Esophagus muscularis mucosa (tissue), 4 donors: Measurements from ENCODE around the gene CALD1. TPM values are rescaled to one million over a fixed set of nuclear protein-coding genes. Genes with fewer than 3 reads are reported as not detected.
A peak's percentile ranks its signal among the peaks of the same experiment; 100 is the strongest.

Experiments
- DNase-seq: peaks from one replicate; pipeline ENCODE4 v3.0.0-alpha.2; 2017; ENCODE audit errors: extremely low spot score
- H3K27ac ChIP-seq, 4 donors: fragments of 200-600 bp; sonication (generic); replicated peaks in 1 of 4; 1 replicate in 3 of 4; 2 replicates in 1 of 4; pipeline ENCODE4 v1.5.1; 2016 to 2019; ENCODE audit warnings: mild to moderate bottlenecking in 1 of 4
- H3K27me3 ChIP-seq, 4 donors: fragments of 200-600 bp; sonication (generic); one replicate each; pipeline versions ENCODE4 v1.5.1 to v1.6.0; 2016 to 2019
- H3K36me3 ChIP-seq, 4 donors: fragments of 200-600 bp; sonication (generic); one replicate each; pipeline ENCODE4 v1.5.1; 2016 to 2019
- H3K4me1 ChIP-seq, 4 donors: fragments of 200-600 bp; sonication (generic); one replicate each; pipeline ENCODE4 v1.5.1; 2016 to 2019
- H3K4me3 ChIP-seq, 4 donors: fragments of 200-600 bp; sonication (generic); 1 replicate in 2 of 4; 2 replicates in 2 of 4; pipeline ENCODE4 v1.5.1; 2016 to 2019; ENCODE audit warnings: mild to moderate bottlenecking in 4 of 4, moderate library complexity in 1 of 4
- H3K9me3 ChIP-seq, 4 donors: fragments of 200-600 bp; sonication (generic); 1 replicate in 3 of 4; 2 replicates in 1 of 4; pipeline ENCODE4 v1.5.1; 2016 to 2019
- CTCF ChIP-seq, 3 experiments: fragments of 200-600 bp in 2 of 3; fragments of 450-650 bp in 1 of 3; sonication (generic) in 2 of 3; IDR thresholded peaks; one replicate each; pipeline ENCODE4 v1.5.1; 2017 to 2019; ENCODE audit warnings: antibody characterized with exemption in 3 of 3, mild to moderate bottlenecking in 2 of 3, moderate library complexity in 1 of 3
- EP300 ChIP-seq: sonication (generic); formaldehyde crosslinking; IDR thresholded peaks from one replicate; pipeline ENCODE4 v1.6.1; 2017; ENCODE audit warnings: antibody characterized with exemption
- POLR2A ChIP-seq: fragments of 450-650 bp; IDR thresholded peaks from one replicate; pipeline ENCODE4 v1.6.1; 2017; ENCODE audit warnings: antibody characterized with exemption, moderate library complexity, mild to moderate bottlenecking, low read depth
- POLR2AphosphoS5 ChIP-seq, 2 donors: sonication (generic); formaldehyde crosslinking; IDR thresholded peaks; one replicate each; pipeline ENCODE4 v1.6.1; 2017; ENCODE audit warnings: antibody characterized with exemption in 2 of 2
- WGBS: methylation state at CpG from one replicate; pipeline ENCODE4 v1.1.5; 2018; 5-methylcytosine and 5-hydroxymethylcytosine counted together
- intact Hi-C: fragments of 100-400 bp; cut with DNase I; formaldehyde crosslinking; loops from one replicate; pipeline ENCODE4 v1.15.1; 2023
- total RNA-seq, 4 donors: library from RNA; depleted of rRNA; stranded (reverse); fragments of >200 nt; gene quantifications; one replicate each; pipeline versions ENCODE4 v1.1.0 to v1.2.1, GENCODE V29; 2016

CALD1 gene
- total RNA-seq, 4 donors from 2014 or later = 2,057 to 3,140 (median 2,687) TPM

GRCh38 chr7:134988161-134988560 is 208.7 kb downstream of the CALD1 start:
- TF ChIP-seq POLR2A (no peak), CTCF (IDR thresholded peaks at IDR 0.05) (no peak), POLR2AphosphoS5 (IDR thresholded peaks at IDR 0.05) (no peak), EP300 (no peak)
- DNase-seq = no peak
- Histone ChIP-seq H3K27ac (peak overlapping the region in 3 of 4 donors; percentile 4 to 87 (median 11)), H3K9me3 (no peaks in the 10 kb centered on the region), H3K4me3 (peak overlapping the region in 2 of 4 donors; percentile 72 to 81), H3K4me1 (peaks cover 0 to 66% (median 48%) of the 10 kb centered on the region in 4 donors), H3K27me3 (no peaks in the 10 kb centered on the region), H3K36me3 (peaks cover 0 to 17% (median 2%) of the 10 kb centered on the region in 4 donors)
- intact Hi-C loops = loop anchor here (10.0 kb wide), 1 partner anchor 293 kb away; no protein-coding TSS in a partner anchor
- WGBS = 88% methylated on average over 5 of the region's 5 CpGs

GRCh38 chr7:134991469-134992339 is 212.3 kb downstream of the CALD1 start:
- intact Hi-C loops = loop anchor here (2.0 kb wide), 1 partner anchor 177 kb away; no protein-coding TSS in a partner anchor
- Histone ChIP-seq H3K36me3 (peaks cover 0 to 41% (median 15%) of the 10 kb centered on the region in 4 donors), H3K4me1 (peaks cover 0 to 78% (median 72%) of the 10 kb centered on the region in 4 donors), H3K9me3 (no peaks in the 10 kb centered on the region), H3K27ac (peak overlapping the region; percentile 34 to 60 (median 44)), H3K27me3 (no peaks in the 10 kb centered on the region), H3K4me3 (no peak overlapping the region)
- WGBS = 69% methylated on average over 2 of the region's 2 CpGs
- TF ChIP-seq EP300 (no peak), POLR2AphosphoS5 (IDR thresholded peaks at IDR 0.05) (no peak), CTCF (IDR thresholded peaks at IDR 0.05) (no peak), POLR2A (no peak)
- DNase-seq = no peak

GRCh38 chr7:134992626-134993179 is 213.3 kb downstream of the CALD1 start:
- no peaks in the 10 kb centered on the region for H3K9me3 ChIP-seq
- peaks cover 0 to 83% (median 73%) of the 10 kb centered on the region in 4 donors for H3K4me1 ChIP-seq
- no peak overlapping the region for H3K4me3 ChIP-seq
- TF ChIP-seq EP300 (no peak), CTCF (IDR thresholded peaks at IDR 0.05) (no peak), POLR2A (no peak), POLR2AphosphoS5 (IDR thresholded peaks at IDR 0.05) (no peak)
- no peaks in the 10 kb centered on the region for H3K27me3 ChIP-seq
- H3K36me3 ChIP-seq = peaks cover 0 to 41% (median 15%) of the 10 kb centered on the region in 4 donors
- 61% methylated on average over 6 of the region's 6 CpGs for WGBS
- peak overlapping the region; percentile 34 to 60 (median 44) for H3K27ac ChIP-seq
- intact Hi-C loops = no loop called here
- DNase-seq = no peak

GRCh38 chr7:134993877-134994456 is 214.5 kb downstream of the CALD1 start:
- Histone ChIP-seq H3K4me1 (peaks cover 0 to 71% (median 61%) of the 10 kb centered on the region in 4 donors), H3K36me3 (peaks cover 0 to 34% (median 15%) of the 10 kb centered on the region in 4 donors), H3K9me3 (no peaks in the 10 kb centered on the region), H3K27me3 (no peaks in the 10 kb centered on the region), H3K4me3 (no peak overlapping the region), H3K27ac (peak overlapping the region in 3 of 4 donors; percentile 1 to 40 (median 27))
- TF ChIP-seq CTCF (IDR thresholded peaks at IDR 0.05) (no peak), POLR2AphosphoS5 (IDR thresholded peaks at IDR 0.05) (no peak), EP300 (no peak), POLR2A (no peak)
- WGBS = 79% methylated on average over 2 of the region's 2 CpGs
- intact Hi-C loops = no loop called here
- no peak for DNase-seq
